Measurements from ENCODE around the gene OBP2B.
A peak's percentile ranks its signal among the peaks of the same experiment; 100 is the strongest.
"Not testable (repeated sequence)": the region's sequence is repeated elsewhere in the genome, so short reads cannot be mapped to it uniquely, and the experiment has no call there.

OBP2B gene

GRCh38 chr9:133200631-133201030 lies 8.4 kb downstream of the OBP2B start:
- no peak for DNase-seq

GRCh38 chr9:133199648-133200321 lies 9.3 kb downstream of the OBP2B start:
- DNase-seq: peak; percentile 32

GRCh38 chr9:133195029-133195428 lies 14.0 kb downstream of the OBP2B start:
- DNase-seq: no peak

- no peak for DNase-seq
Observed at GRCh38 chr9:133194597-133194996, 14.5 kb downstream of the OBP2B start.

- no peak for DNase-seq
Observed at GRCh38 chr9:133191989-133192388, 17.1 kb downstream of the OBP2B start.

GRCh38 chr9:133189826-133190225 lies 19.2 kb downstream of the OBP2B start:
- DNase-seq: no peak

- DNase-seq: no peak
Observed at GRCh38 chr9:133188843-133189180, 20.2 kb downstream of the OBP2B start.

- DNase-seq: no peak
Observed at GRCh38 chr9:133188006-133188842, 20.8 kb downstream of the OBP2B start.

GRCh38 chr9:133187561-133188005 lies 21.5 kb downstream of the OBP2B start:
- no peak for DNase-seq

GRCh38 chr9:133186736-133187135 lies 22.3 kb downstream of the OBP2B start:
- no peak for DNase-seq

- peak; percentile 74 for DNase-seq
Observed at GRCh38 chr9:133184971-133185370, 24.1 kb downstream of the OBP2B start.

GRCh38 chr9:133182151-133182550 lies 26.9 kb downstream of the OBP2B start:
- no peak for DNase-seq

- no peak for DNase-seq
Observed at GRCh38 chr9:133181561-133181960, 27.5 kb downstream of the OBP2B start.

- no peak for DNase-seq
Observed at GRCh38 chr9:133180953-133181352, 28.1 kb downstream of the OBP2B start.

- DNase-seq: no peak
Observed at GRCh38 chr9:133173056-133173455, 36.0 kb downstream of the OBP2B start.

- no peak for DNase-seq
Observed at GRCh38 chr9:133171161-133171961, 37.7 kb downstream of the OBP2B start.

GRCh38 chr9:133170716-133171115 lies 38.3 kb downstream of the OBP2B start:
- no peak for DNase-seq

- DNase-seq: not testable (repeated sequence)
Observed at GRCh38 chr9:133169687-133170086, 39.4 kb downstream of the OBP2B start.

- no peak for DNase-seq
Observed at GRCh38 chr9:133169102-133169501, 39.9 kb downstream of the OBP2B start.

- DNase-seq: no peak
Observed at GRCh38 chr9:133168432-133168831, 40.6 kb downstream of the OBP2B start.

GRCh38 chr9:133167769-133168168 lies 41.3 kb downstream of the OBP2B start:
- no peak for DNase-seq

- no peak for DNase-seq
Observed at GRCh38 chr9:133167096-133167730, 41.8 kb downstream of the OBP2B start.

GRCh38 chr9:133166392-133166791 lies 42.7 kb downstream of the OBP2B start:
- no peak for DNase-seq
